WTC11 (cell line): ENCODE measurements around the gene HAP1. TPM values are rescaled to one million over a fixed set of nuclear protein-coding genes. Genes with fewer than 3 reads are reported as not detected.

Experiments used
- ATAC-seq: fragments of 200-7000 bp; cut with Tn5 transposase; 2 replicates; pipeline ENCODE4 v1.10.0; 2021; ENCODE audit warnings: mild to moderate bottlenecking, moderate library complexity
- CTCF ChIA-PET: fragments of 300-600 bp; sonication (Branson Sonifier 250); formaldehyde crosslinking; loops from one replicate; lab custom pipeline; 2021; ENCODE audit warnings: antibody characterized with exemption; lab: Charles Lee
- POLR2A ChIA-PET: fragments of 350-600 bp; sonication (Branson Sonifier 250); formaldehyde crosslinking; loops from one replicate; lab custom pipeline; 2021; ENCODE audit warnings: antibody characterized with exemption; lab: Charles Lee
- DNase-seq: peaks from one replicate; pipeline ENCODE4 v3.0.0; 2021; ENCODE audit warnings: low spot score
- H3K27ac Mint-ChIP-seq: 2 replicates; pipeline ENCODE4 v1.8.0; 2021; ENCODE audit warnings: mixed read lengths
- H3K27me3 Mint-ChIP-seq: 2 replicates; pipeline ENCODE4 v1.8.0; 2021; ENCODE audit warnings: low read depth, mild to moderate bottlenecking, moderate library complexity, mixed read lengths
- H3K36me3 Mint-ChIP-seq: 2 replicates; pipeline ENCODE4 v1.8.0; 2021; ENCODE audit warnings: mixed read lengths
- H3K4me1 Mint-ChIP-seq: 2 replicates; pipeline ENCODE4 v1.8.0; 2022; ENCODE audit warnings: mixed read lengths
- H3K4me3 Mint-ChIP-seq: 2 replicates; pipeline ENCODE4 v1.8.0; 2021; ENCODE audit warnings: mild to moderate bottlenecking, moderate library complexity, mixed read lengths
- H3K9me3 Mint-ChIP-seq: 2 replicates; pipeline ENCODE4 v1.8.0; 2021; ENCODE audit warnings: mixed read lengths
- CBFB ChIP-seq: sonication (generic); formaldehyde crosslinking; IDR thresholded peaks from 2 replicates; pipeline ENCODE4 v1.8.1; 2022; ENCODE audit warnings: mild to moderate bottlenecking, low read depth, missing genetic modification reagents
- EMX1 ChIP-seq: fragments of 250-450 bp; sonication (Bioruptor Pico); IDR thresholded peaks from 2 replicates; pipeline ENCODE4 v1.8.0; 2021; ENCODE audit warnings: mild to moderate bottlenecking
- GTF2I ChIP-seq: fragments of 250-450 bp; sonication (Bioruptor Pico); conservative IDR thresholded peaks from 2 replicates; pipeline ENCODE4 v1.4.0; 2021; ENCODE audit warnings: mild to moderate bottlenecking
- JAZF1 ChIP-seq: fragments of 250-450 bp; sonication (Bioruptor Pico); IDR thresholded peaks from 2 replicates; pipeline ENCODE4 v1.9.0; 2021; ENCODE audit warnings: moderate library complexity, mild to moderate bottlenecking, inconsistent platforms
- JUN ChIP-seq: sonication (generic); formaldehyde crosslinking; IDR thresholded peaks from 2 replicates; pipeline ENCODE4 v1.8.0; 2023; ENCODE audit warnings: mild to moderate bottlenecking, missing genetic modification reagents
- MLX ChIP-seq: sonication (generic); formaldehyde crosslinking; IDR thresholded peaks from 2 replicates; pipeline ENCODE4 v1.8.1; 2023; ENCODE audit warnings: mild to moderate bottlenecking, missing genetic modification reagents, moderate library complexity
- MXD4 ChIP-seq: fragments of 250-450 bp; sonication (Bioruptor Pico); IDR thresholded peaks from 2 replicates; pipeline ENCODE4 v1.8.0; 2021; ENCODE audit warnings: mild to moderate bottlenecking, moderate library complexity, borderline replicate concordance
- NFATC4 ChIP-seq: fragments of 250-450 bp; sonication (Bioruptor Pico); IDR thresholded peaks from 2 replicates; pipeline ENCODE4 v1.9.0; 2021; ENCODE audit warnings: mild to moderate bottlenecking
- NFYB ChIP-seq: sonication (generic); formaldehyde crosslinking; conservative IDR thresholded peaks from 2 replicates; pipeline ENCODE4 v1.8.0; 2022; ENCODE audit warnings: low read depth, missing genetic modification reagents
- PRRX2 ChIP-seq: fragments of 250-450 bp; sonication (Bioruptor Pico); IDR thresholded peaks from 2 replicates; pipeline ENCODE4 v1.8.0; 2021; ENCODE audit warnings: mild to moderate bottlenecking
- RORB ChIP-seq: fragments of 250-450 bp; sonication (Bioruptor Pico); IDR thresholded peaks from 2 replicates; pipeline ENCODE4 v1.9.0; 2021; ENCODE audit warnings: mild to moderate bottlenecking
- TP53 ChIP-seq: sonication (generic); formaldehyde crosslinking; IDR thresholded peaks from 2 replicates; pipeline ENCODE4 v1.8.1; 2023; ENCODE audit warnings: mild to moderate bottlenecking, missing genetic modification reagents
- ZNF121 ChIP-seq: sonication (generic); formaldehyde crosslinking; IDR thresholded peaks from 2 replicates; pipeline ENCODE4 v1.8.0; 2023; ENCODE audit warnings: missing genetic modification reagents
- ZNF232 ChIP-seq: sonication (generic); formaldehyde crosslinking; IDR thresholded peaks from 2 replicates; pipeline ENCODE4 v1.8.0; 2022; ENCODE audit warnings: mild to moderate bottlenecking, missing genetic modification reagents
- ZNF281 ChIP-seq: sonication (generic); formaldehyde crosslinking; IDR thresholded peaks from 2 replicates; pipeline ENCODE4 v1.8.0; 2023; ENCODE audit warnings: mild to moderate bottlenecking, missing genetic modification reagents
- ZNF425 ChIP-seq: fragments of 250-450 bp; sonication (Bioruptor Pico); conservative IDR thresholded peaks from 2 replicates; pipeline ENCODE4 v1.9.0; 2021; ENCODE audit warnings: mild to moderate bottlenecking
- ZNF512 ChIP-seq: sonication (generic); formaldehyde crosslinking; IDR thresholded peaks from 2 replicates; pipeline ENCODE4 v1.8.1; 2022; ENCODE audit warnings: missing genetic modification reagents, borderline replicate concordance
- total RNA-seq: library from RNA; stranded (reverse); gene quantifications from 3 replicates; pipeline ENCODE4 v1.2.3, GENCODE V29; 2021

Gene HAP1
- total RNA-seq, 1 experiment from 2014 or later, result 4.4 TPM

GRCh38 chr17:41760878-41761277 lies 26.4 kb upstream of the HAP1 start:
- Mint-ChIP-seq H3K9me3 (no peaks in the 10 kb centered on the region), H3K4me1 (no peaks in the 10 kb centered on the region), H3K27ac (no peak overlapping the region), H3K27me3 (no peaks in the 10 kb centered on the region), H3K36me3 (peaks cover 80% of the 10 kb centered on the region), H3K4me3 (no peak overlapping the region)
- no peak for DNase-seq
- POLR2A ChIA-PET, result no interaction called here
- CTCF ChIA-PET, result interaction anchor here (1.7 kb wide), 1 partner anchor 26 kb away, joined by 7 read pairs; the partner anchor contains the start of gene JUP
- ATAC-seq, result no peak
- TF ChIP-seq CBFB (no peak), ZNF425 (CRISPR knock-in tag) (no peak), NFYB (CRISPR knock-in tag) (no peak), EMX1 (CRISPR knock-in tag) (no peak)

GRCh38 chr17:41758601-41759000 lies 24.2 kb upstream of the HAP1 start:
- Mint-ChIP-seq H3K27ac (no peak overlapping the region), H3K9me3 (no peaks in the 10 kb centered on the region), H3K4me3 (no peak overlapping the region), H3K4me1 (no peaks in the 10 kb centered on the region), H3K27me3 (no peaks in the 10 kb centered on the region), H3K36me3 (peaks cover 65% of the 10 kb centered on the region)
- DNase-seq (no peak), ATAC-seq (no peak)
- TF ChIP-seq ZNF232 (no peak), ZNF512 (no peak), MLX (CRISPR knock-in tag) (no peak), NFATC4 (CRISPR knock-in tag) (no peak), TP53 (CRISPR knock-in tag) (no peak)
- ChIA-PET CTCF (interaction anchor here (0.6 kb wide), 1 partner anchor 24 kb away, joined by 3 read pairs; no protein-coding TSS in a partner anchor), POLR2A (no interaction called here)

- ChIA-PET CTCF (interaction anchor here (1.0 to 2.3 kb wide), 4 partner anchors 33 to 266 kb away, joined by 3 to 8 read pairs (median 6); partner anchors contain the start of genes JUP, NKIRAS2 and P3H4), POLR2A (interaction anchor here (0.5 to 1.3 kb wide), 2 partner anchors 32 to 58 kb away, joined by 3 to 7 read pairs; partner anchors contain the start of gene JUP)
- Mint-ChIP-seq H3K27ac (no peak overlapping the region), H3K4me3 (no peak overlapping the region), H3K27me3 (no peaks in the 10 kb centered on the region; the same call in 1 of the 2 replicates), H3K36me3 (peaks cover 29% of the 10 kb centered on the region), H3K4me1 (no peaks in the 10 kb centered on the region), H3K9me3 (no peaks in the 10 kb centered on the region)
- ATAC-seq (no peak), DNase-seq (no peak)
- TF ChIP-seq JUN (no peak), ZNF121 (CRISPR knock-in tag) (no peak), PRRX2 (no peak), JAZF1 (CRISPR knock-in tag) (no peak), MXD4 (CRISPR knock-in tag) (no peak), ZNF281 (CRISPR knock-in tag) (no peak), GTF2I (CRISPR knock-in tag) (no peak), RORB (CRISPR knock-in tag) (no peak)
These were observed 19.6 kb upstream of the HAP1 start for GRCh38 chr17:41754066-41754465.
